IMR-90 (cell line): ENCODE results near the gene PARP3. TPM values are rescaled to one million over a fixed set of nuclear protein-coding genes. Genes with fewer than 3 reads are reported as not detected.

Experiments used
- ATAC-seq: fragments of 200-7000 bp; cut with Tn5 transposase; 2 replicates; pipeline ENCODE4 v1.9.1; 2020; ENCODE audit warnings: low read depth, mild to moderate bottlenecking, moderate library complexity
- BruUV-seq: library from RNA; stranded (reverse); fragments of 400-500 nt; replicated peaks from 2 replicates; lab custom pipeline; 2021; lab: Mats Ljungman, UMichigan
- CTCF ChIA-PET: fragments of 300-600 bp; formaldehyde crosslinking; extraction: SDS; loops from one replicate; lab custom pipeline; 2021; ENCODE audit warnings: antibody characterized with exemption; lab: Yijun Ruan, JAX
- POLR2A ChIA-PET: fragments of 300-600 bp; sonication (Branson Sonifier 250); formaldehyde crosslinking; loops from one replicate; lab custom pipeline; 2022; ENCODE audit warnings: antibody characterized with exemption; ENCODE audit not compliant: unreplicated experiment; lab: Charles Lee
- DNase-seq: peaks from one replicate; pipeline ENCODE4 v3.0.0; 2013
- H2AFZ ChIP-seq: replicated peaks from 2 replicates; pipeline ENCODE3; 2013; ENCODE audit warnings: low read length, mild to moderate bottlenecking; ENCODE audit not compliant: poor library complexity
- H2AK5ac ChIP-seq: 2 replicates; pipeline ENCODE4 v1.6.1; 2013; ENCODE audit warnings: low read depth, low read length, inconsistent platforms
- H2AK9ac ChIP-seq: replicated peaks from 2 replicates; pipeline ENCODE3; 2013; ENCODE audit warnings: mild to moderate bottlenecking, low read depth, low read length, moderate library complexity; ENCODE audit not compliant: poor library complexity
- H2BK120ac ChIP-seq: 2 replicates; pipeline ENCODE4 v1.6.1; 2013; ENCODE audit warnings: low read depth, low read length, inconsistent platforms
- H2BK15ac ChIP-seq: 3 replicates; pipeline ENCODE4 v1.6.1; 2013; ENCODE audit warnings: low read depth, low read length, inconsistent platforms
- H2BK20ac ChIP-seq: 2 replicates; pipeline ENCODE4 v1.6.1; 2013; ENCODE audit warnings: low read depth, mild to moderate bottlenecking, inconsistent platforms, low read length, moderate library complexity
- H2BK5ac ChIP-seq: 2 replicates; pipeline ENCODE4 v1.6.1; 2013; ENCODE audit warnings: mild to moderate bottlenecking, low read depth, low read length, inconsistent platforms; ENCODE audit not compliant: poor library complexity, severe bottlenecking
- H3K14ac ChIP-seq: replicated peaks from 2 replicates; pipeline ENCODE4 v1.6.1; 2013; ENCODE audit warnings: low read depth, low read length, inconsistent platforms
- H3K18ac ChIP-seq: 2 replicates; pipeline ENCODE4 v1.6.1; 2013; ENCODE audit warnings: low read depth, low read length, control low read depth
- H3K23ac ChIP-seq: 2 replicates; pipeline ENCODE4 v1.6.1; 2013; ENCODE audit warnings: low read depth, low read length, inconsistent platforms
- H3K27ac ChIP-seq: 2 replicates; pipeline ENCODE4 v1.5.1; 2013; ENCODE audit warnings: mild to moderate bottlenecking, control low read depth, low read length; ENCODE audit not compliant: insufficient read depth
- H3K27me3 ChIP-seq: 2 replicates; pipeline ENCODE4 v1.6.1; 2013; ENCODE audit warnings: low read length; ENCODE audit not compliant: control insufficient read depth, insufficient read depth
- H3K36me3 ChIP-seq: 2 replicates; pipeline ENCODE4 v1.6.1; 2013; ENCODE audit warnings: low read length, mixed read lengths; ENCODE audit not compliant: control insufficient read depth, insufficient read depth
- H3K4ac ChIP-seq: 2 replicates; pipeline ENCODE4 v1.6.1; 2013; ENCODE audit warnings: low read depth, low read length, inconsistent platforms
- H3K4me1 ChIP-seq: 2 replicates; pipeline ENCODE4 v1.6.1; 2013; ENCODE audit warnings: low read length, mixed read lengths; ENCODE audit not compliant: control insufficient read depth, insufficient read depth
- H3K4me2 ChIP-seq: 2 replicates; pipeline ENCODE4 v1.6.1; 2013; ENCODE audit warnings: low read depth, mild to moderate bottlenecking, control low read depth, low read length, moderate library complexity
- H3K4me3 ChIP-seq: 2 replicates; pipeline ENCODE4 v1.5.1; 2013; ENCODE audit warnings: low read depth, mild to moderate bottlenecking, control low read depth, low read length, moderate library complexity; ENCODE audit not compliant: insufficient read depth
- H3K56ac ChIP-seq: 2 replicates; pipeline ENCODE4 v1.6.1; 2013; ENCODE audit warnings: low read length, inconsistent platforms; ENCODE audit not compliant: insufficient read depth; ENCODE audit errors: extremely low read depth
- H3K79me1 ChIP-seq, 2 experiments: 2 replicates each; pipeline ENCODE4 v1.6.1; 2013; ENCODE audit warnings: low read length in 2 of 2, inconsistent platforms in 1 of 2, low read depth in 1 of 2
- H3K9ac ChIP-seq: 2 replicates; pipeline ENCODE4 v1.6.1; 2013; ENCODE audit warnings: low read depth, low read length, control low read depth
- H3K9me1 ChIP-seq: 2 replicates; pipeline ENCODE4 v1.6.1; 2013; ENCODE audit warnings: low read length, inconsistent platforms; ENCODE audit not compliant: insufficient read depth
- H3K9me3 ChIP-seq: 2 replicates; pipeline ENCODE4 v1.6.1; 2013; ENCODE audit warnings: low read length; ENCODE audit not compliant: control insufficient read depth, insufficient read depth
- H4K20me1 ChIP-seq: 2 replicates; pipeline ENCODE4 v1.6.1; 2013; ENCODE audit warnings: low read length, inconsistent platforms; ENCODE audit not compliant: insufficient read depth
- H4K5ac ChIP-seq: 2 replicates; pipeline ENCODE4 v1.6.1; 2013; ENCODE audit warnings: mild to moderate bottlenecking, low read depth, low read length, control low read depth
- H4K8ac ChIP-seq, 2 experiments: 2 replicates each; pipeline ENCODE4 v1.6.1; 2013; ENCODE audit warnings: low read depth in 2 of 2, low read length in 2 of 2, control low read depth in 1 of 2, inconsistent platforms in 1 of 2
- H4K91ac ChIP-seq: 2 replicates; pipeline ENCODE4 v1.6.1; 2013; ENCODE audit warnings: low read depth, low read length, inconsistent platforms; ENCODE audit not compliant: insufficient read depth
- CEBPB ChIP-seq: IDR thresholded peaks from 2 replicates; pipeline ENCODE4 v1.6.1; 2012; ENCODE audit warnings: low read depth, low read length, improper control_type of control experiment
- CTCF ChIP-seq: conservative IDR thresholded peaks from 2 replicates; pipeline ENCODE4 v1.5.1; 2012; ENCODE audit warnings: mild to moderate bottlenecking, low read depth, low read length, improper control_type of control experiment
- MAZ ChIP-seq: IDR thresholded peaks from 2 replicates; pipeline ENCODE4 v1.6.1; 2012; ENCODE audit warnings: low read depth, mild to moderate bottlenecking, low read length, improper control_type of control experiment, moderate library complexity, borderline replicate concordance
- MXI1 ChIP-seq: IDR thresholded peaks from 2 replicates; pipeline ENCODE4 v1.6.1; 2012; ENCODE audit warnings: low read depth, mild to moderate bottlenecking, low read length, moderate library complexity, borderline replicate concordance
- POLR2A ChIP-seq: IDR thresholded peaks from 2 replicates; pipeline ENCODE4 v1.6.1; 2012; ENCODE audit warnings: mild to moderate bottlenecking, low read depth, low read length
- USF2 ChIP-seq: fragments of 150-350 bp; IDR thresholded peaks from 2 replicates; pipeline ENCODE4 v1.6.1; 2017; ENCODE audit warnings: mild to moderate bottlenecking, antibody characterized with exemption, low read length, low read depth
- WGBS, 2 experiments: methylation state at CpG; one replicate each; pipeline versions ENCODE4 v1.1.5 to v1.1.7; 2013; ENCODE audit warnings: missing lambda C conversion rate in 2 of 2; ENCODE audit not compliant: insufficient read length in 1 of 2; ENCODE audit errors: extremely low coverage in 2 of 2; 5-methylcytosine and 5-hydroxymethylcytosine counted together
- dilution Hi-C: fragments of 300-500 bp; cut with HindIII; formaldehyde crosslinking; loops from one replicate; pipeline ENCODE4 v1.14.3; 2018; ENCODE audit warnings: low sequenced_read_pairs; ENCODE audit not compliant: unreplicated experiment
- in situ Hi-C: fragments of 300-500 bp; cut with MboI; formaldehyde crosslinking; loops from 3 replicates; pipeline ENCODE4 v1.14.3; 2019; ENCODE audit warnings: low sequenced_read_pairs, inconsistent platforms, mixed read lengths
- intact Hi-C: fragments of 100-400 bp; cut with micrococcal nuclease; formaldehyde crosslinking; loops from 2 replicates; pipeline ENCODE4 v1.10.0; 2022
- polyA plus RNA-seq, 3 experiments: library from polyadenylated mRNA; depleted of rRNA; stranded (reverse); fragments of >200 nt; gene quantifications; 2 replicates each; pipeline ENCODE4 v1.2.3, GENCODE V29; 2012; ENCODE audit warnings: low replicate concordance in 1 of 3
- total RNA-seq: library from RNA; depleted of rRNA; stranded (reverse); fragments of >200 nt; gene quantifications from 2 replicates; pipeline ENCODE4 v1.2.3, GENCODE V29; 2012

Gene PARP3
- total and polyA plus RNA-seq, 2 of the 4 experiments (the other 2 are of a cell fraction), result 16.3 to 22.0 TPM

GRCh38 chr3:51982838-51983577 is 40.8 kb downstream of the PARP3 start, which contains the start of gene ACY1:
Gene ACY1 (plus strand): TSS chr3:51983535. CDS start chr3:51984065, 530 bp downstream.
- H2BK20ac ChIP-seq, result peak within 1 kb of the TSS; percentile 48; the same call in 1 of the 2 replicates
- H2BK5ac ChIP-seq, result peak within 1 kb of the TSS; percentile 84
- BruUV-seq, result no TSS peak
- peak within 1 kb of the TSS; percentile 43; the same call in 1 of the 2 replicates for H2BK120ac ChIP-seq
- no peaks in the 10 kb centered on the region for H3K27me3 ChIP-seq
- peak within 1 kb of the TSS; percentile 85 for H2AFZ ChIP-seq
- H4K8ac ChIP-seq, result peak within 1 kb of the TSS; percentile 45 to 79
- no peaks in the 10 kb centered on the region; the same call in 1 of the 2 replicates for H3K36me3 ChIP-seq
- peak within 1 kb of the TSS; percentile 97 for H3K4me2 ChIP-seq
- POLR2A ChIA-PET, result interaction anchor here (1.0 kb wide), 2 partner anchors 9 to 26 kb away, joined by 3 to 6 read pairs; no protein-coding TSS in a partner anchor
- peaks cover 5 to 44% of the 10 kb centered on the region in 2 experiments; a peak in 3 of 4 replicates for H3K79me1 ChIP-seq
- H3K18ac ChIP-seq, result peak within 1 kb of the TSS; percentile 74
- H4K91ac ChIP-seq, result peak within 1 kb of the TSS; percentile 78
- H2AK5ac ChIP-seq, result peak within 1 kb of the TSS; percentile 98
- intact Hi-C loops (loop anchor here (2.0 kb wide), 1 partner anchor 40 kb away; the partner anchor contains the start of gene PARP3), in situ Hi-C loops (no loop called here), dilution Hi-C loops (no loop called here)
- H3K4me3 ChIP-seq, result peak within 1 kb of the TSS; percentile 63
- CTCF ChIA-PET, result interaction anchor here (1.3 kb wide), 1 partner anchor 9 kb away, joined by 3 read pairs; the partner anchor contains the start of gene ABHD14B
- H3K23ac ChIP-seq, result peak within 1 kb of the TSS; percentile 78; the same call in 1 of the 2 replicates
- peak; percentile 88 for ATAC-seq
- TF ChIP-seq MAZ (0 out of 2 replicates have a peak, but pooled peaks have one; percentile 6), CTCF (no peak), USF2 (peak; percentile 91), MXI1 (peak; percentile 89), POLR2A (peak; percentile 74), CEBPB (peak; percentile 68)
- peak within 1 kb of the TSS; percentile 90 for H3K27ac ChIP-seq
- H3K9ac ChIP-seq, result peak within 1 kb of the TSS; percentile 84
- H4K20me1 ChIP-seq, result peaks cover 4% of the 10 kb centered on the region
- H3K56ac ChIP-seq, result peak within 1 kb of the TSS; percentile 80
- peak within 1 kb of the TSS; percentile 96 for H2AK9ac ChIP-seq
- peak within 1 kb of the TSS; percentile 80 for H4K5ac ChIP-seq
- H3K9me3 ChIP-seq, result no peaks in the 10 kb centered on the region
- peaks cover 11% of the 10 kb centered on the region for H3K4me1 ChIP-seq
- H3K14ac ChIP-seq, result peak within 1 kb of the TSS; percentile 87
- 3% methylated on average over 27 of the region's 68 CpGs; no CpG with 5 or more reads in 1 of the 2 experiments for WGBS, 2 experiments
- peak within 1 kb of the TSS; percentile 84 for H3K4ac ChIP-seq
- peaks cover 7% of the 10 kb centered on the region for H3K9me1 ChIP-seq
- peak within 1 kb of the TSS; percentile 46; the same call in 1 of the 3 replicates for H2BK15ac ChIP-seq
- DNase-seq, result peak; percentile 81
